Right lobe of liver (tissue), 6 donors: ENCODE results near the gene KCNQ1. TPM values are rescaled to one million over a fixed set of nuclear protein-coding genes. Genes with fewer than 3 reads are reported as not detected.

Experiments used
- ATAC-seq, 4 donors: fragments of 200-7000 bp; cut with Tn5 transposase; one replicate each; pipeline ENCODE4 v1.9.1; 2020; ENCODE audit warnings: mild to moderate bottlenecking in 4 of 4, moderate library complexity in 4 of 4
- DNase-seq, 3 donors: peaks; one replicate each; pipeline ENCODE4 v3.0.0-alpha.2; 2020
- H3K27ac ChIP-seq, 3 donors: fragments of 200-600 bp; one replicate each; pipeline ENCODE4 v1.8.0; 2022
- H3K27me3 ChIP-seq, 2 donors: fragments of 200-600 bp; one replicate each; pipeline ENCODE4 v1.8.0; 2022
- H3K36me3 ChIP-seq, 4 donors: fragments of 200-600 bp; sonication (generic) in 1 of 4; one replicate each; pipeline versions ENCODE4 v1.5.1 to v1.8.0; 2017 to 2022; ENCODE audit warnings: control low read depth in 1 of 4
- H3K4me1 ChIP-seq, 4 donors: fragments of 200-600 bp; sonication (generic) in 1 of 4; one replicate each; pipeline versions ENCODE4 v1.5.1 to v1.8.0; 2017 to 2022; ENCODE audit warnings: control low read depth in 1 of 4
- H3K4me3 ChIP-seq, 3 donors: fragments of 200-600 bp; one replicate each; pipeline ENCODE4 v1.8.0; 2022
- H3K9me3 ChIP-seq, 4 donors: fragments of 200-600 bp; sonication (generic) in 1 of 4; one replicate each; pipeline versions ENCODE4 v1.5.1 to v1.8.0; 2017 to 2022; ENCODE audit warnings: control low read depth in 1 of 4
- CTCF ChIP-seq, 4 donors: fragments of 200-600 bp in 3 of 4; fragments of 450-650 bp in 1 of 4; IDR thresholded peaks; one replicate each; pipeline versions ENCODE4 v1.5.1 to v1.8.0; 2016 to 2022; ENCODE audit warnings: antibody characterized with exemption in 4 of 4, mild to moderate bottlenecking in 2 of 4
- POLR2A ChIP-seq: fragments of 450-650 bp; IDR thresholded peaks from one replicate; pipeline ENCODE4 v1.6.1; 2017; ENCODE audit warnings: antibody characterized with exemption, mild to moderate bottlenecking
- WGBS: methylation state at CpG from one replicate; pipeline ENCODE4 v1.1.6; 2018; ENCODE audit warnings: low coverage, low lambda C conversion rate; ENCODE audit not compliant: insufficient coverage; ENCODE audit errors: missing lambda C conversion rate; 5-methylcytosine and 5-hydroxymethylcytosine counted together
- intact Hi-C, 2 donors: fragments of 100-400 bp; cut with DNase I; formaldehyde crosslinking; loops; one replicate each; pipeline versions ENCODE4 v1.11.2 to v1.14.1; 2022
- total RNA-seq, 6 experiments: library from RNA; depleted of rRNA in 2 of 6; stranded (reverse); fragments of >200 nt in 2 of 6; fragmentation: NEBNext Ultra II Directional in 3 of 6; extraction: Animal tissue kit (Norgen Biotek cat#: 25700) in 3 of 6; gene quantifications; one replicate each; pipeline versions ENCODE4 v1.1.0 to v1.2.4, GENCODE V29; 2016 to 2023
- donor health status: DM: no; HTN: yes; CAD: no.
- donor health status: DM: no; HTN: no; CAD: no.
- donor health status: DM: no; HTN: no; CAD: no.
- donor health status: DM: no; HTN: yes; CAD: no.
- donor health status: DM: no; HTN: yes; CAD: no.

KCNQ1 gene
- total RNA-seq, 6 experiments from 2014 or later: 0.61 to 2.4 (median 1.8) TPM

DNA sequence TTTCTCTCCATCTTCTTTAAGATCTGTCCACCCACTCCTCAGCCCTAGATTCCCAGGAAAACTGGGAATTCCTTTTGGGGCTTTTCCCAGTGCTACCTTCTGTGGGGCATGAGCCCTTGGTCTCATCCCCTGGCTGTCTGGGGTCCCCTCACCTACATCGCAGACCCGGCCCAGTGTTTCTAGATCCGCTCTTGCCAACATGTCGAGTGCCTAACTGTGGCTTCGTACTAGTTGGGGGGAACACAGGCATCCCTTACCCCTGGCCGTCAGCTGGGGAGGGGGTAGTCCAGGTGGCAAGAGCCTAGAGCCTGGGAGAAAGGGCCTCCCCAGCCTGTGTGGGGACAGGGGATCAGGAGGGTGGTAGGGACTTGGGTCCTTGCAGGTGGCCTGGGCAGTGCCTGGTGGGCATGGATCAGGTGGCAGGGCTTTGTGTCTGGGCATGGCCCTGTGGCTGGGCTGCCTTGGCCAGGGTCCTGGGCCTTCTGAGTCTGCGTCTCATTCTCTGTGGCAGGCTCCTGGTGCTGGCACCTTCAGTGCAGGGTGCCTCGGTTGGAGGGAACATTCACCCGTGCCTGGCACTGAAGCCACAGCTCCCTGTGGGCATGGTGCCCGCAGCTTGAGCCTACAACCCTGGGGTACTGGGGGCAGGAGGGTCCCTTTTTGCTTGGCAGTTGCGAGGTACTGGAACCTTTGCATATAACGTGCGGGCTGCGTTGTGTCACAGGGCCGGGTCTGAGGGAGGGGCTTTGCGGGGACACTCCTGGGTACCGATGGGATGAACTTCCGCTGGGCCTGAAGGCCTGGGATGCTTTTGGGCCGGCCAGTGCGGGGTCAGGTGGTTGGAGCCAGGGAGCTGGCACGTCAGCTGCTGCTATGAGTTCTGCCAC is 4.1 kb downstream of the KCNQ1 start:
- 71% methylated on average over 8 of the region's 21 CpGs for WGBS
- intact Hi-C loops: loop anchor here in 1 of 2 donors (10.0 kb wide), 1 partner anchor 66 kb away; no protein-coding TSS in a partner anchor
- H3K27me3 ChIP-seq: peaks cover 0 to 4% of the 10 kb centered on the region in 2 donors
- no peak overlapping the region for H3K27ac ChIP-seq
- H3K36me3 ChIP-seq: no peaks in the 10 kb centered on the region
- H3K4me3 ChIP-seq: no peak overlapping the region
- no peak for ATAC-seq
- TF ChIP-seq POLR2A: no peak
- no peak for TF ChIP-seq CTCF (IDR thresholded peaks at IDR 0.05)
- no peaks in the 10 kb centered on the region for H3K4me1 ChIP-seq
- DNase-seq: peak in 2 of 3 donors; percentile 38 to 50
- H3K9me3 ChIP-seq: no peaks in the 10 kb centered on the region

GRCh38 chr11:2449548-2450320 is 4.9 kb downstream of the KCNQ1 start:
- no peaks in the 10 kb centered on the region for H3K9me3 ChIP-seq
- peaks cover 0 to 4% of the 10 kb centered on the region in 2 donors for H3K27me3 ChIP-seq
- no peak overlapping the region for H3K27ac ChIP-seq
- TF ChIP-seq POLR2A: no peak
- no peak for TF ChIP-seq CTCF (IDR thresholded peaks at IDR 0.05)
- no peak overlapping the region for H3K4me3 ChIP-seq
- H3K36me3 ChIP-seq: no peaks in the 10 kb centered on the region
- H3K4me1 ChIP-seq: no peaks in the 10 kb centered on the region
- ATAC-seq (no peak), DNase-seq (peak in 1 of 3 donors; percentile 2)
- 44% methylated on average over 4 of the region's 26 CpGs for WGBS
- intact Hi-C loops: loop anchor here in 1 of 2 donors (10.0 kb wide), 1 partner anchor 65 kb away; no protein-coding TSS in a partner anchor

- peaks cover 0 to 1% of the 10 kb centered on the region in 2 donors for H3K27me3 ChIP-seq
- no peak for ATAC-seq
- no peaks in the 10 kb centered on the region for H3K9me3 ChIP-seq
- H3K4me3 ChIP-seq: no peak overlapping the region
- intact Hi-C loops: no loop called here
- DNase-seq: peak in 2 of 3 donors; percentile 7 to 38
- 69% methylated on average over 7 of the region's 19 CpGs for WGBS
- TF ChIP-seq POLR2A: no peak
- TF ChIP-seq CTCF (IDR thresholded peaks at IDR 0.05): no peak
- no peaks in the 10 kb centered on the region for H3K36me3 ChIP-seq
- H3K27ac ChIP-seq: no peak overlapping the region
- no peaks in the 10 kb centered on the region for H3K4me1 ChIP-seq
Observed at GRCh38 chr11:2450321-2451041, 5.7 kb downstream of the KCNQ1 start.

- intact Hi-C loops: no loop called here
- ATAC-seq (no peak), DNase-seq (peak; percentile 16 to 52 (median 40))
- H3K36me3 ChIP-seq: no peaks in the 10 kb centered on the region
- no peak for TF ChIP-seq POLR2A
- no peak for TF ChIP-seq CTCF (IDR thresholded peaks at IDR 0.05)
- no peak overlapping the region for H3K4me3 ChIP-seq
- no peaks in the 10 kb centered on the region for H3K4me1 ChIP-seq
- WGBS: no CpG with 5 or more reads among the region's 15 CpGs
- H3K9me3 ChIP-seq: no peaks in the 10 kb centered on the region
- no peaks in the 10 kb centered on the region for H3K27me3 ChIP-seq
- no peak overlapping the region for H3K27ac ChIP-seq
Observed at GRCh38 chr11:2451336-2451735, 6.5 kb downstream of the KCNQ1 start.
